ENCODE data around the gene PLB1. TPM values are rescaled to one million over a fixed set of nuclear protein-coding genes. Genes with fewer than 3 reads are reported as not detected.

The PLB1 gene
- total and polyA plus RNA-seq, 9 of the 15 experiments (the other 6 are each of a cell fraction or from before 2014, with no cell fraction given): 0.01 to 0.09 (median 0.07) TPM; not detected in 2

- no peak for TF ChIP-seq ARID3B (CRISPR knock-in tag; IDR thresholded peaks at IDR 0.05; ENCODE audit: borderline replicate concordance)
- no peak for TF ChIP-seq ZFP1 (CRISPR knock-in tag; IDR thresholded peaks at IDR 0.05)
- TF ChIP-seq, protein P1, sequence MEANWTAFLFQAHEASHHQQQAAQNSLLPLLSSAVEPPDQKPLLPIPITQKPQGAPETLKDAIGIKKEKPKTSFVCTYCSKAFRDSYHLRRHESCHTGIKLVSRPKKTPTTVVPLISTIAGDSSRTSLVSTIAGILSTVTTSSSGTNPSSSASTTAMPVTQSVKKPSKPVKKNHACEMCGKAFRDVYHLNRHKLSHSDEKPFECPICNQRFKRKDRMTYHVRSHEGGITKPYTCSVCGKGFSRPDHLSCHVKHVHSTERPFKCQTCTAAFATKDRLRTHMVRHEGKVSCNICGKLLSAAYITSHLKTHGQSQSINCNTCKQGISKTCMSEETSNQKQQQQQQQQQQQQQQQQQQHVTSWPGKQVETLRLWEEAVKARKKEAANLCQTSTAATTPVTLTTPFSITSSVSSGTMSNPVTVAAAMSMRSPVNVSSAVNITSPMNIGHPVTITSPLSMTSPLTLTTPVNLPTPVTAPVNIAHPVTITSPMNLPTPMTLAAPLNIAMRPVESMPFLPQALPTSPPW (CRISPR knock-in tag; IDR thresholded peaks at IDR 0.05): peak; percentile 26; the same call in 1 of the 2 replicates
- no peak for TF ChIP-seq TCF15 (CRISPR knock-in tag; IDR thresholded peaks at IDR 0.05)
- TF ChIP-seq SMARCC2 (IDR thresholded peaks at IDR 0.05; ENCODE audit: low read depth): 0 out of 2 replicates have a peak, but pooled peaks have one; percentile 53
- TF ChIP-seq, protein P2, sequence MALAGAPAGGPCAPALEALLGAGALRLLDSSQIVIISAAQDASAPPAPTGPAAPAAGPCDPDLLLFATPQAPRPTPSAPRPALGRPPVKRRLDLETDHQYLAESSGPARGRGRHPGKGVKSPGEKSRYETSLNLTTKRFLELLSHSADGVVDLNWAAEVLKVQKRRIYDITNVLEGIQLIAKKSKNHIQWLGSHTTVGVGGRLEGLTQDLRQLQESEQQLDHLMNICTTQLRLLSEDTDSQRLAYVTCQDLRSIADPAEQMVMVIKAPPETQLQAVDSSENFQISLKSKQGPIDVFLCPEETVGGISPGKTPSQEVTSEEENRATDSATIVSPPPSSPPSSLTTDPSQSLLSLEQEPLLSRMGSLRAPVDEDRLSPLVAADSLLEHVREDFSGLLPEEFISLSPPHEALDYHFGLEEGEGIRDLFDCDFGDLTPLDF (CRISPR knock-in tag; IDR thresholded peaks at IDR 0.05): no peak
- peak; percentile 79; the same call in 1 of the 2 replicates for TF ChIP-seq MECOM (CRISPR knock-in tag; IDR thresholded peaks at IDR 0.05)
- TF ChIP-seq RAD21 (CRISPR knock-in tag; conservative IDR thresholded peaks at IDR 0.05 in 1 of 2, IDR thresholded peaks at IDR 0.05 in 1 of 2): no peak
- TF ChIP-seq GATA2 (CRISPR knock-in tag; IDR thresholded peaks at IDR 0.05): peak; percentile 68; the same call in 1 of the 2 replicates
- TF ChIP-seq IRF1 (CRISPR knock-in tag; IDR thresholded peaks at IDR 0.05; ENCODE audit: borderline replicate concordance): no peak
- TF ChIP-seq ZNF134 (CRISPR knock-in tag; conservative IDR thresholded peaks at IDR 0.05): peak; percentile 46; the same call in 1 of the 2 replicates
- no peak for TF ChIP-seq SIN3B (IDR thresholded peaks at IDR 0.05; ENCODE audit: low read depth)
- TF ChIP-seq FOXJ2 (tag; IDR thresholded peaks at IDR 0.05): no peak
- peak; percentile 81; the same call in 1 of the 2 replicates for TF ChIP-seq SMAD4 (CRISPR knock-in tag; conservative IDR thresholded peaks at IDR 0.05)
- peak in 1 of 2 experiments; percentile 26; a peak in 1 of 4 replicates for TF ChIP-seq TRIM24 (IDR thresholded peaks at IDR 0.05)
- TF ChIP-seq ZEB2 (IDR thresholded peaks at IDR 0.05): peak; percentile 34; the same call in 1 of the 2 replicates
- TF ChIP-seq FOXM1 (IDR thresholded peaks at IDR 0.05; ENCODE audit: low read depth): 0 out of 2 replicates have a peak, but pooled peaks have one; percentile 20
- TF ChIP-seq FOXM1 (CRISPR knock-in tag; IDR thresholded peaks at IDR 0.05; ENCODE audit: low read depth): no peak
- TF ChIP-seq MYC (IDR thresholded peaks at IDR 0.05; ENCODE audit: low read depth, low read length): 0 out of 2 replicates have a peak, but pooled peaks have one; percentile 22
- no peak for TF ChIP-seq MYC (CRISPR knock-in tag; IDR thresholded peaks at IDR 0.05; ENCODE audit: borderline replicate concordance, low read depth)
Measured at GRCh38 chr2:28684142-28684858, 188.4 kb downstream of the PLB1 start (continued).

All from K562 (cell line).